K562 (cell line): ENCODE data around the gene UNC79.
"Not testable (repeated sequence)": the region's sequence is repeated elsewhere in the genome, so short reads cannot be mapped to it uniquely, and the experiment has no call there.

Experiments
- ARHGAP35 ChIP-seq: fragments of 450-650 bp; IDR thresholded peaks from 2 replicates; pipeline ENCODE4 v1.6.1; 2018; ENCODE audit not compliant: partially characterized antibody
- ERF ChIP-seq: fragments of 450-650 bp; formaldehyde crosslinking; IDR thresholded peaks from 2 replicates; pipeline ENCODE4 v1.4.0; 2020; ENCODE audit warnings: mild to moderate bottlenecking, mixed read lengths
- GATAD2B ChIP-seq: fragments of 450-650 bp; IDR thresholded peaks from 2 replicates; pipeline ENCODE4 v1.6.1; 2017; ENCODE audit warnings: mild to moderate bottlenecking, borderline replicate concordance
- NR3C1 ChIP-seq: sonication (generic); formaldehyde crosslinking; IDR thresholded peaks from 2 replicates; pipeline ENCODE4 v1.8.1; 2022; ENCODE audit warnings: missing genetic modification reagents
- ZFX ChIP-seq: sonication (generic); formaldehyde crosslinking; IDR thresholded peaks from 2 replicates; pipeline ENCODE4 v1.8.0; 2022; ENCODE audit warnings: mild to moderate bottlenecking, missing genetic modification reagents, moderate library complexity

GRCh38 chr14:93384256-93384655 lies 46.5 kb upstream of the UNC79 start:
- TF ChIP-seq ERF; ARHGAP35; NR3C1 (CRISPR knock-in tag); GATAD2B; ZFX (CRISPR knock-in tag): not testable (repeated sequence)
